GM21367 (cell line): Measurements from ENCODE around the gene PLAGL2.

Experiments used
- ATAC-seq: cut with Tn5 transposase; IDR thresholded peaks from one replicate; pipeline ENCODE4 v1.9.1; 2021; ENCODE audit not compliant: unreplicated experiment

Gene PLAGL2

GRCh38 chr20:32153156-32153665 lies 54.3 kb downstream of the PLAGL2 start:
- no peak for ATAC-seq

- no peak for ATAC-seq
These were observed 55.0 kb downstream of the PLAGL2 start for GRCh38 chr20:32152421-32153155.

GRCh38 chr20:32150291-32150848 lies 57.2 kb downstream of the PLAGL2 start:
- ATAC-seq = no peak

- ATAC-seq = no peak
These were observed 57.9 kb downstream of the PLAGL2 start for GRCh38 chr20:32149566-32150170.

GRCh38 chr20:32144898-32145662 lies 62.5 kb downstream of the PLAGL2 start:
- ATAC-seq = no peak

GRCh38 chr20:32142991-32143390 lies 64.6 kb downstream of the PLAGL2 start:
- no peak for ATAC-seq
